H1 (cell line): ENCODE measurements around the gene HDAC10.

ENCODE experiments used
- JUN ChIP-seq: IDR thresholded peaks from 2 replicates; pipeline ENCODE4 v1.6.1; 2011; ENCODE audit warnings: low read depth, mild to moderate bottlenecking, improper control_type of control experiment, low read length
- POLR2A ChIP-seq, 2 experiments: IDR thresholded peaks; 1 replicate in 1 of 2; 2 replicates in 1 of 2; pipeline ENCODE4 v1.6.1; 2011; ENCODE audit warnings: low read depth in 2 of 2, low read length in 2 of 2, mild to moderate bottlenecking in 2 of 2; ENCODE audit errors: control extremely low read depth in 1 of 2
- ZNF274 ChIP-seq: IDR thresholded peaks from 2 replicates; pipeline ENCODE4 v1.7.0; 2012; ENCODE audit warnings: low read length, borderline replicate concordance; ENCODE audit errors: extremely low read depth
- TF ChIP-seq, protein P1 (sequence below), 3 experiments: IDR thresholded peaks; 1 replicate in 2 of 3; 2 replicates in 1 of 3; pipeline versions ENCODE4 v1.5.1 to v1.6.1; 2011; ENCODE audit warnings: low read length in 3 of 3, mild to moderate bottlenecking in 3 of 3, inconsistent platforms in 2 of 3, low read depth in 1 of 3, moderate library complexity in 1 of 3; ENCODE audit not compliant: insufficient read depth in 1 of 3; ENCODE audit errors: control extremely low read depth in 1 of 3
- TF ChIP-seq, protein P2 (sequence below): IDR thresholded peaks from 2 replicates; pipeline ENCODE4 v1.6.1; 2011; ENCODE audit warnings: low read length, improper control_type of control experiment

DNA sequence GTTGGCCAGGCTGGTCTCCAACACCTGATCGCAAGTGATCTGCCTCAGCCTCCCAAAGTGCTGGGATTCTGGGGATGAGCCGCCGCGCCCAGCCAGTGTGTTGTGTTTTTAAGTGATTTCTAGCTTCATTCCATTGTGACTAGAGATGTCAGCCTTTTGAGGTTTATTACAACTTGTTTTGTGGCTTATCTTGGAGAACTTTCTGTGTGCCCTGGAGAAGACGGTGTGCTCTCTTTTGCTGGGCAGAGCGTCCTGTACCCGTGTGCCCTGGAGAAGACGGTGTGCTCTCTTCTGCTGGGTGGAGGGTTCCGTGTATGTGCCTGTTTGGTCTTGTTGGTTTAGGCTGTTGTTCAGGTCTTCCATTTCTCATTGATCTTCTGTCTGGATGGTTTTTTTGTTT is 37.8 kb downstream of the HDAC10 start:
- TF ChIP-seq, protein P1, sequence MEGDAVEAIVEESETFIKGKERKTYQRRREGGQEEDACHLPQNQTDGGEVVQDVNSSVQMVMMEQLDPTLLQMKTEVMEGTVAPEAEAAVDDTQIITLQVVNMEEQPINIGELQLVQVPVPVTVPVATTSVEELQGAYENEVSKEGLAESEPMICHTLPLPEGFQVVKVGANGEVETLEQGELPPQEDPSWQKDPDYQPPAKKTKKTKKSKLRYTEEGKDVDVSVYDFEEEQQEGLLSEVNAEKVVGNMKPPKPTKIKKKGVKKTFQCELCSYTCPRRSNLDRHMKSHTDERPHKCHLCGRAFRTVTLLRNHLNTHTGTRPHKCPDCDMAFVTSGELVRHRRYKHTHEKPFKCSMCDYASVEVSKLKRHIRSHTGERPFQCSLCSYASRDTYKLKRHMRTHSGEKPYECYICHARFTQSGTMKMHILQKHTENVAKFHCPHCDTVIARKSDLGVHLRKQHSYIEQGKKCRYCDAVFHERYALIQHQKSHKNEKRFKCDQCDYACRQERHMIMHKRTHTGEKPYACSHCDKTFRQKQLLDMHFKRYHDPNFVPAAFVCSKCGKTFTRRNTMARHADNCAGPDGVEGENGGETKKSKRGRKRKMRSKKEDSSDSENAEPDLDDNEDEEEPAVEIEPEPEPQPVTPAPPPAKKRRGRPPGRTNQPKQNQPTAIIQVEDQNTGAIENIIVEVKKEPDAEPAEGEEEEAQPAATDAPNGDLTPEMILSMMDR (IDR thresholded peaks at IDR 0.05; ENCODE audit: control extremely low read depth in 1 of 3, insufficient read depth in 1 of 3, low read depth in 1 of 3, low read length in 3 of 3), result no peak
- TF ChIP-seq POLR2A (IDR thresholded peaks at IDR 0.05; ENCODE audit: control extremely low read depth in 1 of 2, low read depth in 2 of 2, low read length in 2 of 2), result no peak
- TF ChIP-seq JUN, result no peak
- TF ChIP-seq ZNF274, result no peak
- TF ChIP-seq, protein P2, sequence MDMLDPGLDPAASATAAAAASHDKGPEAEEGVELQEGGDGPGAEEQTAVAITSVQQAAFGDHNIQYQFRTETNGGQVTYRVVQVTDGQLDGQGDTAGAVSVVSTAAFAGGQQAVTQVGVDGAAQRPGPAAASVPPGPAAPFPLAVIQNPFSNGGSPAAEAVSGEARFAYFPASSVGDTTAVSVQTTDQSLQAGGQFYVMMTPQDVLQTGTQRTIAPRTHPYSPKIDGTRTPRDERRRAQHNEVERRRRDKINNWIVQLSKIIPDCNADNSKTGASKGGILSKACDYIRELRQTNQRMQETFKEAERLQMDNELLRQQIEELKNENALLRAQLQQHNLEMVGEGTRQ, result no peak
